SK-N-SH (cell line): ENCODE measurements around the gene RASSF4. TPM values are rescaled to one million over a fixed set of nuclear protein-coding genes. Genes with fewer than 3 reads are reported as not detected.

ENCODE experiments used
- CTCF ChIA-PET: fragments of 300-600, 350-600 bp; formaldehyde crosslinking; extraction: SDS; loops from one replicate; lab custom pipeline; 2021; lab: Yijun Ruan, JAX
- POLR2A ChIA-PET: fragments of 350-600 bp; sonication (Branson Sonifier 250); formaldehyde crosslinking; extraction: SDS; loops from one replicate; lab custom pipeline; 2020; ENCODE audit warnings: antibody characterized with exemption, inconsistent platforms; lab: Yijun Ruan, JAX
- DNase-seq: peaks from one replicate; pipeline ENCODE4 v3.0.0; 2012
- H2AFZ ChIP-seq: fragments of 200-600 bp; sonication (generic); 2 replicates; pipeline ENCODE4 v1.8.1; 2016; ENCODE audit warnings: antibody characterized with exemption, mild to moderate bottlenecking, low read depth
- H3F3A ChIP-seq: fragments of 200-600 bp; sonication (generic); replicated peaks from 2 replicates; pipeline ENCODE3; 2016; ENCODE audit warnings: antibody characterized with exemption, mild to moderate bottlenecking; ENCODE audit not compliant: insufficient read depth
- H3K27ac ChIP-seq, 2 experiments: fragments of 200-500 bp in 1 of 2; fragments of 200-600 bp in 1 of 2; sonication (Bioruptor generic) in 1 of 2; sonication (generic), shearing (Covaris generic) in 1 of 2; 2 replicates each; pipeline versions ENCODE4 v1.5.1 to v1.6.1; 2014 to 2016; ENCODE audit warnings: low read depth in 2 of 2, inconsistent platforms in 1 of 2, low read length in 1 of 2, mild to moderate bottlenecking in 1 of 2, mixed read lengths in 1 of 2
- H3K27me3 ChIP-seq: fragments of 200-600 bp; sonication (generic), shearing (Covaris generic); 2 replicates; pipeline ENCODE4 v1.6.1; 2016; ENCODE audit warnings: mixed run types; ENCODE audit not compliant: insufficient read depth
- H3K36me3 ChIP-seq, 2 experiments: fragments of 200-500 bp in 1 of 2; fragments of 200-600 bp in 1 of 2; sonication (Bioruptor generic) in 1 of 2; sonication (generic) in 1 of 2; replicated peaks in 1 of 2; 2 replicates each; pipeline versions ENCODE3 to v1.5.1; 2014 to 2016; ENCODE audit warnings: low read length in 1 of 2, mild to moderate bottlenecking in 1 of 2; ENCODE audit not compliant: insufficient read depth in 2 of 2, control insufficient read depth in 1 of 2
- H3K4me1 ChIP-seq, 2 experiments: fragments of 200-500 bp in 1 of 2; fragments of 200-600 bp in 1 of 2; sonication (Bioruptor generic) in 1 of 2; sonication (generic), shearing (Covaris generic) in 1 of 2; 2 replicates each; pipeline versions ENCODE4 v1.5.1 to v1.6.1; 2014 to 2016; ENCODE audit warnings: low read depth in 1 of 2, low read length in 1 of 2, mixed run types in 1 of 2; ENCODE audit not compliant: insufficient read depth in 2 of 2, control insufficient read depth in 1 of 2
- H3K4me2 ChIP-seq: fragments of 200-600 bp; sonication (generic), shearing (Covaris generic); 2 replicates; pipeline ENCODE4 v1.6.1; 2017; ENCODE audit warnings: mixed run types
- H3K4me3 ChIP-seq, 2 experiments: fragments of 200-500 bp in 1 of 2; fragments of 200-600 bp in 1 of 2; sonication (Bioruptor generic) in 1 of 2; sonication (generic), shearing (Covaris generic) in 1 of 2; 2 replicates each; pipeline versions ENCODE4 v1.5.1 to v1.8.1; 2014 to 2016; ENCODE audit warnings: low read depth in 2 of 2, inconsistent platforms in 1 of 2, low read length in 1 of 2, mild to moderate bottlenecking in 1 of 2, mixed read lengths in 1 of 2, moderate library complexity in 1 of 2
- H3K79me2 ChIP-seq: fragments of 200-600 bp; sonication (generic); 2 replicates; pipeline ENCODE4 v1.8.1; 2017; ENCODE audit warnings: mild to moderate bottlenecking; ENCODE audit not compliant: insufficient read depth
- H3K9ac ChIP-seq: fragments of 200-600 bp; sonication (generic); 2 replicates; pipeline ENCODE4 v1.6.1; 2017; ENCODE audit warnings: mixed run types
- H3K9me2 ChIP-seq: fragments of 200-600 bp; sonication (generic); 2 replicates; pipeline ENCODE4 v1.6.1; 2017; ENCODE audit warnings: mixed run types
- H3K9me3 ChIP-seq: fragments of 200-600 bp; sonication (generic); 2 replicates; pipeline ENCODE4 v1.6.1; 2017; ENCODE audit warnings: mixed run types, mild to moderate bottlenecking, moderate library complexity
- H4K20me1 ChIP-seq: fragments of 200-600 bp; sonication (generic); 2 replicates; pipeline ENCODE4 v1.6.1; 2017; ENCODE audit warnings: mild to moderate bottlenecking, mixed run types; ENCODE audit not compliant: insufficient read depth
- EP300 ChIP-seq, 2 experiments: IDR thresholded peaks; 2 replicates each; pipeline versions ENCODE4 v1.4.0 to v1.6.1; 2012; ENCODE audit warnings: borderline replicate concordance in 1 of 2, low read depth in 1 of 2, low read length in 1 of 2
- EZH2phosphoT487 ChIP-seq: fragments of 200-600 bp; sonication (generic); IDR thresholded peaks from 2 replicates; pipeline ENCODE4 v1.6.1; 2017; ENCODE audit warnings: low read depth, mixed run types, mild to moderate bottlenecking, antibody characterized with exemption, moderate library complexity, borderline replicate concordance
- FOXJ3 ChIP-seq: sonication (generic); formaldehyde crosslinking; IDR thresholded peaks from 2 replicates; pipeline ENCODE4 v1.5.1; 2020; ENCODE audit warnings: mild to moderate bottlenecking, missing genetic modification reagents
- FOXM1 ChIP-seq: IDR thresholded peaks from 2 replicates; pipeline ENCODE4 v1.4.0; 2012; ENCODE audit warnings: low read depth, mild to moderate bottlenecking
- GATA2 ChIP-seq: sonication (generic); formaldehyde crosslinking; IDR thresholded peaks from 2 replicates; pipeline ENCODE4 v1.5.0; 2020; ENCODE audit warnings: mild to moderate bottlenecking, missing genetic modification reagents
- MXI1 ChIP-seq: IDR thresholded peaks from 2 replicates; pipeline ENCODE4 v1.6.1; 2012; ENCODE audit warnings: mild to moderate bottlenecking, low read depth, low read length, improper control_type of control experiment
- RFX5 ChIP-seq: IDR thresholded peaks from 2 replicates; pipeline ENCODE4 v1.6.1; 2012; ENCODE audit warnings: mild to moderate bottlenecking, improper control_type of control experiment, low read length
- SMC3 ChIP-seq: IDR thresholded peaks from 2 replicates; pipeline ENCODE4 v1.6.1; 2012; ENCODE audit warnings: low read depth, low read length, improper control_type of control experiment
- TEAD4 ChIP-seq: IDR thresholded peaks from 2 replicates; pipeline ENCODE4 v1.4.0; 2012; ENCODE audit warnings: mild to moderate bottlenecking, borderline replicate concordance; ENCODE audit not compliant: insufficient read depth
- WGBS: methylation state at CpG from one replicate; pipeline ENCODE4 v1.1.6; 2017; ENCODE audit warnings: low lambda C conversion rate; 5-methylcytosine and 5-hydroxymethylcytosine counted together
- polyA plus RNA-seq, 3 experiments: library from polyadenylated mRNA; depleted of rRNA; stranded (reverse); fragments of >200 nt; gene quantifications; 2 replicates each; pipeline ENCODE4 v1.2.3, GENCODE V29; 2012

The RASSF4 gene
- polyA plus RNA-seq, 1 of the 3 experiments (the other 2 are of a cell fraction) = 11.0 TPM

GRCh38 chr10:44922796-44923545, 36.6 kb upstream of the RASSF4 start (continued):
- TF ChIP-seq TEAD4 = no peak

GRCh38 chr10:44923611-44924010, 36.0 kb upstream of the RASSF4 start:
- Histone ChIP-seq H3K4me3 (no peak overlapping the region), H3K27me3 (peaks cover 32% of the 10 kb centered on the region), H3K9me3 (no peaks in the 10 kb centered on the region), H3K36me3 (no peaks in the 10 kb centered on the region), H3F3A (no peaks in the 10 kb centered on the region), H4K20me1 (no peaks in the 10 kb centered on the region), H3K4me1 (no peaks in the 10 kb centered on the region), H3K27ac (no peak overlapping the region), H2AFZ (no peak overlapping the region), H3K9ac (no peak overlapping the region), H3K4me2 (no peak overlapping the region), H3K9me2 (no peaks in the 10 kb centered on the region), H3K79me2 (no peaks in the 10 kb centered on the region)
- no peak for TF ChIP-seq GATA2
- DNase-seq = no peak
- POLR2A ChIA-PET = no interaction called here
- 30% methylated on average over 2 of the region's 3 CpGs for WGBS
- CTCF ChIA-PET = interaction anchor here (0.9 kb wide), 1 partner anchor 9 kb away, joined by 3 read pairs; no protein-coding TSS in a partner anchor

- H3K27me3 ChIP-seq = peaks cover 37% of the 10 kb centered on the region
- H3K27ac ChIP-seq = no peak overlapping the region
- no peaks in the 10 kb centered on the region for H3K36me3 ChIP-seq
- H2AFZ ChIP-seq = no peak overlapping the region
- no peak overlapping the region for H3K9ac ChIP-seq
- ChIA-PET CTCF (interaction anchor here (0.9 to 1.3 kb wide), 4 partner anchors 8 to 51 kb away, joined by 3 to 4 read pairs (median 3); no protein-coding TSS in a partner anchor), POLR2A (no interaction called here)
- no peaks in the 10 kb centered on the region for H3F3A ChIP-seq
- TF ChIP-seq EZH2phosphoT487 (no peak), MXI1 (no peak), FOXJ3 (CRISPR knock-in tag) (no peak), RFX5 (no peak), FOXM1 (no peak), EP300 (IDR thresholded peaks at IDR 0.05; ENCODE audit: borderline replicate concordance in 1 of 2, low read depth in 1 of 2, low read length in 1 of 2) (no peak), GATA2 (no peak), SMC3 (no peak)
- TF ChIP-seq, all 33 proteins: peak for 0
- Histone ChIP-seq H3K4me1 (no peaks in the 10 kb centered on the region), H3K9me3 (no peaks in the 10 kb centered on the region), H4K20me1 (no peaks in the 10 kb centered on the region), H3K4me3 (no peak overlapping the region), H3K79me2 (no peaks in the 10 kb centered on the region), H3K9me2 (no peaks in the 10 kb centered on the region), H3K4me2 (no peak overlapping the region)
- WGBS = 27% methylated on average over 15 of the region's 21 CpGs
- no peak for DNase-seq
Observed at GRCh38 chr10:44924261-44925040, 35.2 kb upstream of the RASSF4 start.
